Stimulated activated CD4-positive, alpha-beta T cell treated with anti-CD3 and anti-CD28 coated beads, TNF-alpha, amount 100 ng/mL, for 48 hours (primary cell): ENCODE data around the gene MRPS16.

Experiments used
- DNase-seq, 3 donors: peaks; one replicate each; pipeline ENCODE4 v3.0.0-alpha.2; 2020; ENCODE audit warnings: low read depth in 3 of 3

The MRPS16 gene

DNA sequence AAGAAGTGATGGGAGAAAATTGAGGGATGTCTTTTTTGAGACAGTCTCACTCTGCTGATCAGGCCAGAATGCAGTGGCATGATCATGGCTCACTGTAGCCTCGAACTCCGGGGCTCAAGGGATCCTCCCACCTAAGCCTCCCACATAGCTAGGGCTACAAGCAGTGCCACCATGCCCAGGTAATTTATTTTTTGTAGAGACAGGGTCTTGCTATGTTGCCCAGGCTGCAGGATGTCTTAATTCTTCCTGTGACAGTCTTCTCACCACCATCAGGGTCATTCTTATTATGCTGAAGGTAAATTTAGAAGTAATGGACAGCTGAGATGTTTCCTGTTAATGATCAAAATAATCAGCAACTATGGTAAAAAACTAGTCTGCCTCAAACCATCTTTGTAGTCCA, 12.5 kb downstream of the MRPS16 start:
- no peak for DNase-seq

DNA sequence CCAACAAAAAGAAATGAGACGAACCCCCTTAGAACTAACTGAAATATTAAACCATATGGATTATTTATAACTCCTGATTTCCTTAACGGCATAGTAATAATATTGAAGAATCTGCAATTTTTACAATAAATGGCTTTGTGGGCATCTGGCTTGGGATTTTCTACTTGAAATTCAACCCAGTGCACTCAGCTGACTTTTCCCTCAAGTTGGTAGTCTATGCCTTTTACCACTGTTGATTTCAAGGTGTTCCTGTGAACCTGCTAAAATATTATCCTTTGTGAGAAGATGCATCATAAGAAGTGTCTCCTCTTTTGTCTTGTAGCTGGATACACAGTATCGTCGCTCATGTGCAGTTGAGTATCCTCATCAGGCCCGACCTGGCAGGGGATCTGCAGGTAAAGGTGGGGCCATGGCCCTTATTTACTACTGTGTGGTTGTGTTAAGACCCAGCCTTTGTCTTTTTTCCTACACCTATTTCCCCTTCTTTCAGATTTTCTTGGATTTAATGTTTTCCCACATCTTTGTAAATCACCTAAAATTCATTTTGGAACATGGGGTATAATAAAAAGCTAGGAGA, 13.4 kb downstream of the MRPS16 start:
- DNase-seq, result no peak

DNA sequence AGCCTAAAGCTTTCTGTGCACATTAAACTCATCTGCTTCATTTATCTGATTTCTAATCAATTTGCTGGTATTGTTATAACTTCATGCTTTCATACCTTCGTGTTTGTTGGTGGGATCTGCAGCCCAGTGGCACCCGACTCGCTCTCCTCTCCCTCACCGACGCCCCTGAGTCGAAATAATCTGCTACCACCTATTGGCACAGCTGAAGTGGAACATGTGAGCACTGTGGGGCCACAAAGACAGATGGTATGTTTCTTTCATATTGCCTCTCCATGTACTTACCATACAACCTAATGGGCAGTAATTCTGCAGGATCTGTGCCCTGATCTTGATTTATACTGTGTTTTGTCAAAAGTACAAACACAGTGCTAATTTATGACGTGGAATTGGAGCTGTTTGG, 17.7 kb downstream of the MRPS16 start:
- no peak for DNase-seq

GRCh38 chr10:73233883-73234282, 18.6 kb downstream of the MRPS16 start:
- no peak for DNase-seq

GRCh38 chr10:73232887-73233286, 19.6 kb downstream of the MRPS16 start:
- DNase-seq, result no peak

- no peak for DNase-seq
These were observed 22.9 kb downstream of the MRPS16 start for GRCh38 chr10:73229567-73229966.

DNA sequence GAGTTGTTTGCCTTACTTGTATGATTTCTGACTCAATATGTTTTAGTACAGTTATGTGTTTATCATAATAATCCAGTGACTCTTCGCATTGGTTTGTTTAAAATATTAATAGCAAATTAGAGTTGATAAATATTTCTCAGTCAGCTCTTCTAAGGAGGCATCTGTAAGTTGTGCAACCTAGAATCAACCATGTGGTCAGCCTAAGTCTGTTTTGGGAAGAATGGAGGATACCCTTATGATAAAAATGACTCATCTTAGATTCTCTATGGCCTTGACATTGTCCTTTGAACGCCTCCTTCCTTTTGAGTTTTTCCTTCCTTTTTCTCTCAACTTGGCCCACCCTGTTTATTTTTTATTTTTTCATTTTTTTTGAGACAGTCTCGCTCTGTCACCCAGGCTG, 24.2 kb downstream of the MRPS16 start:
- DNase-seq, result no peak

DNA sequence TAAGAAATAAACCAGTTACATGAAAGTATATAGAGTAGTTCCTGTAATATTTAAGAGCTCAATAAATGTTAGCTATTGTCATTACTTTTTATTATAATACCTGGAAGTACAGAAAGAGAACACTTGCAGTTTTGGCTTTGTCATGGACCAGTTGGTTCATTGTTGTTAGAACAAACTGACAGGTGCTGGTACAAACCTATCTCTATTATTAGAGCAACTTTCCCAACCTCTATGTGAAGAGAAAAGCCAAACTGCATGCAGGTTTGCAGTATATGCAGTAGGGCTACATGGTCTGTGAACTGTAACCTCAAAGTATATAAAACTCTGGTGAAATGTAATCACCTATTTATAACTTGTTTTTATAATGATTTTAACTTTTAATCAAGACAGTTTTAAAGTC, 25.8 kb downstream of the MRPS16 start:
- no peak for DNase-seq

DNA sequence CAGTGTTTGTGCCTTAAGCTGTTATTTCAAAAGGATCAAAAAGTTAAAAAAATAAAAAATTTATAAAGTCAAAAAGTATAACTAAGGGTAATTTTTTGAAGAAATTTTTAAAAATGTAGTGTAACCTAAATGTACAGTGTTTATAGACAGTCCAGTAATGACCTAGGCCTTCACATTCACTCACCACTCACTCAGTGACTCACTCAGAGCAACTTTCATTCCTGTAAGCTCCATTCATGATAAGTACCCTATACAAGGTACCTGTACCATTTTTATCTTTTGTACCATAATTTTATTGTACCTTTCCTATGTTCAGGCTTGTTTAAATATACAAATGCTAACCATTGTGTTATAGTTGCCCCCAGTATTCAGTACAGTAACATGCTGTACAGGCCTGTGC, 26.9 kb downstream of the MRPS16 start:
- DNase-seq, result no peak

DNA sequence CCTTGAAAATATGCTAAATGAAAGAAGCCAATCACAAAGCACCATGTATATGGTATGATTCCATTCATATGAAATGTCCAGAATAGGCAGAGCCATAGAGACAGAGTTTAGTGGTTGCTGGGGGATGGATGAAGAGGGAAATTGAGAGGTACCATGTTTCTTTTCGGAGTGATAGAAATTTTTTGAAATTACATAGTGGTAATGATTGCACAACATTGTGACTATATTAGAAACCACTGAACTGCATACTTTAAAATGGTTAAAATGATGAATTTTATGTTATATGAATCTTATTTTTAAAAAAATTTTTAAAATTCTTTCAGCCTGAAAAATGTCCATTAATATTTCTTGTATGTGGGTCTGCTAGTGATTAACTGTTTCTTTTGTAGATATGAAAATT, 31.5 kb downstream of the MRPS16 start:
- no peak for DNase-seq

DNA sequence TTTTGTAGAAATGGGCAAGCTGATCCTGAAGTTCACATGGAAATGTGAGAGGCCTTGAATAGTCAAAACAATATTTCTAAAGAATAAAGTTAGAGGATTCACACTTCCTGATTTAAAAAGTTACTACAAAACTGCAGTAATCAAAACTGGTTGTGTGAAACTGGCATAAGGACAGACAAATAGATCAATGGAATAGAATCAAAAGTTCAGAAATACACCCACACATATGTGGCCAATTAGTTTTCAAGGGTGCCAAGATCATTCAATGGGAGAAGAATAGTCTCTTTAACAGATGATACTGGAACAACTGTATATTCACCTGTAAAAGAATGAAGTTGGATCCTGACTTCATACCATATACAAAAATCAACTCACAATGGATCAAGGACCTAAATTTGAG, 33.1 kb downstream of the MRPS16 start:
- no peak for DNase-seq

DNA sequence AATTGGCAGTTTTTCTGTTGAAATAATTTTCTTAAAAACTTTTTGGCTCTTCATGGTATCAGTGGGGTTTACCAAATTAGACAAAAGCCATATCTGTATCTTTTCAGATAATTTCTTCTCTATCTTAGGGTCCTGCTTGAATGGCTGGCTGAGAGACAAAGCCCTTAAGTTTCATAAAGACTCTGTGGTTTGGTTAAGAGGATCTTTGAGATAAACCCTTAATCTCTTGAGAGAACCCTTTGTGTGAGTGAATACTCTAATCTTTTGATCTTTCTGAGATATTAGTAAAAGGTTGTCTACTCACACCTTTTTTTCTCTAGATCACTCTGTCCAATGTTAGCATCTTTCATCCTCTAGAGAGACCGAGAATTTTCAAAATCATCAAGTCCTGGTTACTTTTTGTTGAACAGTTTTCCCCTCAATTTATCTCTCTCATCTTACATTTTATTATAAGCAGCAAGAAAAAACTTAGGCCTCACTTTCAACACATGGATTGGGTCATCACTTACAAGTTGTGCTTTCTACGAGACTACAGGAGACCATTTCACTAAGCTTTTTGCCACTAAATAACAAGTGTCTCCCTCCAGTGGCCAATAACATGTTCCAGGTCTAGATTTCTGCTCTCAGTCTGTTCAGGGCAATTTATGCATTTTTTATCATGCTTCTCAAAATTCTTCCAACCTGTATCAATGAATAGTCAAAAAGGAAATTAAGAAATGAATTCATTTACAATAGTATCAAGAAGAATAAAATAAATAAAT, 33.8 kb downstream of the MRPS16 start:
- no peak for DNase-seq

DNA sequence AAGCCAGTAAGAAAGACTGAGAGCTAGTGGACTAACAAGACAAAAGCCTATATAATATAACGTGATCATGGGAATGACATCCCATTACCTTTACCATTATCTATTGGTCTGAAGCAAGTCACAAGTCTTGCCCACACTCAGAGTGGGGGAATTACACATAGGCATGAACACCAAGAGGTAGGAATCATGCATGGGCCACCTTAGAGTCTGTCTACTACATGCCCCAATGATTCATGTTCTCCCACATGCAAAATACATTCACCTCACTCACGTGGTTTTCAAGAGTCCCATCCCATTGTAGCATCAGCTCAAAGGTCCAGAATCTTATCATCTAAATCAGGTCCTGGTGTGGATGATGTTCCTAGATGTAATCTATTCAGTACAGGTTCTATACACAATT, 34.8 kb downstream of the MRPS16 start:
- DNase-seq, result no peak

DNA sequence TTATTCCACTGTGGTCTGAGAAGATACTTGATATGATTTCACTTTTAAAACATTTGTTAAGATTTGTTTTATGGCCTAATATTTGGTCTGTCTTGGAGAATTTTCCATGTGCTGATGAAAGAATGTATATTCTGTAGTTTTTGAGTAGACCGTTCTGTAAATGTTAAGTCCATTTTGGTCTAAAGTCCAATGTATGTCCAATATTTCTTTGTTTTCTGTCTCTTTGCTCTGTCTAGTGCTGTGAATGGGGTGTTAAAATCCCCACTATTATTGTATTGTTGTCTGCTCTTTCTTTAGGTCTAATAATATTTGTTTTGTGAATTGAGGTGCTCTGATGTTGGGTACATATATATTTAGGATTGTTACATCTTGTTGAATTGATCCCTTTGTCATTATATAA, 36.7 kb downstream of the MRPS16 start:
- DNase-seq, result no peak

GRCh38 chr10:73211106-73211811, 41.2 kb downstream of the MRPS16 start:
- DNase-seq, result no peak

DNA sequence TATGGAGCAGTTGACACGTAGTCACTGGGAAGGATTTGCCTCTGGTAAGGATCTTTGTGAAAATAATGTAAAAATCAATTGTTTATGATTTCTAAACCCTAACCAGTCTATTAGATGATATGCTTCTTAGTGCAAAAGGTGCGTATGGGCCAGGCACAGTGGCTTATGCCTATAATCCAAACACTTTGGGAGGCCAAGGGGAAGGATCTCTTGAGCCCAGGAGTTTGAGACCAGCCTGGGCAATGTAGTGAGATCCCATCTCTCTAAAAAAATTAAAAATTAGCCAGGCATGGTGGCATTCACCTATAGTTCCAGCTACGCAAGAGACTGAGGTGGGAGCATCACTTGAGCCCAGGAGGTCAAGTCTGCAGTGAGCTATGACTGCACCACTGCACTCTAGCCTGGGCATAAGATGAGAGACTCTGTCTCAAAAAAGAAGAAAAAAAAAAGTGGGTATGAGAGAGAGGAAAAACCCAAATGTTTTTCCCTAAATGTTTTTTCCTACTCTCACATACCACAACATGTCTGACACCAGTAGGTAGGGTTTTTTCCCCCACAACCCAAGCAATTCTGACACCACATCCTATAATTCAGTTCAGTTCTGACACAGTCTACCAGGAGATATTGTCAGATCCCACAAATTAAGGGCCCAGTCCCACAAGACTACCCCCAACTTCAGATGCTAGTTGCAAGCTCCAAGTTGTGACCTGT, 41.9 kb downstream of the MRPS16 start:
- no peak for DNase-seq

GRCh38 chr10:73209705-73210104, 42.7 kb downstream of the MRPS16 start:
- DNase-seq, result no peak

GRCh38 chr10:73207883-73208282, 44.6 kb downstream of the MRPS16 start:
- no peak for DNase-seq

DNA sequence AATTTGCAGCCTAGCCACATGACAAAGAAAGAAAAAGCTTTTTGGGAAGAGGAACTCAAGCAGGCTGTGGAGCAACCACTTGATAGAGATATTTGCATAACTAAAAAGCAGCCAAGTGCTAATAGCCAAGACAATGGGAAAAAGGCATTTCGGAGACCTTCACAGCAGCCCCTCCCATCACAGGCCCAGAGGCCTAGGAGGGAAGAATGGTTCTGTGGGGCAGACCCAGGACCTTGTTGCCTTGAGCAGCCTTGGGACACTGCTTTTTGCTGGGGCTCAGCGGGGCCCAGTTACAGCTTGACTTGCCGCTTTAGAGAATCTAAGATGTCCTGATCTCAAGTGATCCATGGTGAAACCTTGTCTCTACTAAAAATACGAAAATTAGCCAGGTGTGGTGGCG, 46.1 kb downstream of the MRPS16 start:
- no peak for DNase-seq

DNA sequence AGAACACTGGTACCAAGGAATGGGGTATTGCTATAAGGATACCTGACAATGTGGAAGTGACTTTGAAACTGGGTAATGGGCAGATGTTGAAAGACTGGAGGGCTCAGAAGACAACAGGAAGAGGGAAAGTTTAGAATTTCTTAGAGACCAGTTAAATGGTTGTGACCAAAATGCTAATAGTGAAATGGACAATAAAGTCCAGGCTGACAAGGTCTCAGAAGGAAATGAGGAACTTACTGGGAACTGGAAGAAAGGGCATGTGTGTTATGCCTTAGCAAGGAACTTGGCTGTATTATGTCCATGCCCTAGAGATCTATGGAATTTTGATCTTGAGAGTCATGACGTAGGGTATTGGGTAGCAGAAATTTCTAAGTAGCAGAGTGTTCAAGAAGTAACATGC, 46.6 kb downstream of the MRPS16 start:
- no peak for DNase-seq

DNA sequence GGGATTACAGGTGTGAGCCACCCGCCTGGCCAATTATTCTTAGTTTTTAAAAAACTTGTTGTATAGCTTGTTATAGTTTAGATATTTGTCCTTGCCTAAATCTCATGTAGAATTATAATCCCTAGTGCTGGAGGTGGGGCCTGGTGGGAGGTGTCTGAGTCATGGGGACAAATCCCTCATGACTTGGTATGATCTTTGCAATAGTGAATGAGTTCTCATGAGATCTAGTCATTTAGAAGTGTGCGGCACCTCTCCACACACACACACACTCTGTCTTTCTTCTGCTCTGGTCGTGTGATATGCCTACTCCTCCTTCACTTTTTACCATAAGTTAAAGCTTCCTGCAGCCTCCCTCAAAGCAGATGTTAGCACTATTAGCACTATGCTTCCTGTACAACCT, 47.4 kb downstream of the MRPS16 start:
- DNase-seq, result no peak
